Measurements from ENCODE around the gene RNASE11. TPM values are rescaled to one million over a fixed set of nuclear protein-coding genes. Genes with fewer than 3 reads are reported as not detected.

RNASE11 gene
- total and polyA plus RNA-seq, 10 of the 15 experiments (the other 5 are each of a cell fraction or from before 2014, with no cell fraction given): not detected

DNA sequence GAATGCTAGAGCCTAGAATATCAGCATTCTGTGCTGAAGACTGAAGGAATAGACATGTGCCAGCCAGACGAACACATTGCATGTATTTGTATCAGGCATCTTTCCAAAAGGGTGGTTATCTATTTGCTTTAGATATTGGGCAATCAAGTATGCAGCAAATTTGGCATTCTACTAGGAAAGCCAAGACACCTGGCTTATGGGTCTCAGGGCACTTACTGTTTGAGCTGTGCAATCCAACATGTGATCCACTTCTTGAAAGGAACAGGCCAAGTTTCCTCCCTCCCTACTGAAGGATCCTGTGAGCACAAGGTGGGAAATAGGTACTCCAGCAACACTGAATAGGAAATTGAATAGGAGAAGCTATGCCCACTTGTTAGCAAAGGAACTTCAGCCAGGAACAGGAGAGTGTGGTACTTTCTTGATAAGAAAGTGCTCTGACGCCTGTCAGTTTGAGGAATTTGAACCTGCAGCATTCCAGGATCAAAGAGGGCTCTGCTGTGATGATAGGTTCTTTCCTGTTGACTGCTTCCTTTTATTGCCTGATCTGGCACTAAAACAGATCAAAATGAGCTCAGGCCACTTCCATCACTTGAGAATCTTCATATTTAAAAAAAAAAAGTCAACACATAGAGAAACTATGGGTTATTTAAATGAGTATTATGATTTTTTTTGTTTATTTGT lies 33.1 kb upstream of the RNASE11 start (continued):
- TF ChIP-seq CUX1 (IDR thresholded peaks at IDR 0.05; ENCODE audit: insufficient replicate concordance, low read depth, low read length): no peak
- TF ChIP-seq ZNF592 (IDR thresholded peaks at IDR 0.05): no peak
- no peak for TF ChIP-seq EZH2 (IDR thresholded peaks at IDR 0.05; ENCODE audit: borderline replicate concordance, control insufficient read depth, low read depth, low read length)
- TF ChIP-seq IRF3 (IDR thresholded peaks at IDR 0.05): no peak
- TF ChIP-seq RELA (IDR thresholded peaks at IDR 0.05; ENCODE audit: borderline replicate concordance, partially characterized antibody): no peak
- TF ChIP-seq POLR2AphosphoS5 (IDR thresholded peaks at IDR 0.05; ENCODE audit: low read length): no peak
- no peak for TF ChIP-seq SUZ12 (IDR thresholded peaks at IDR 0.05; ENCODE audit: unreplicated experiment)
- no peak for TF ChIP-seq CEBPB (IDR thresholded peaks at IDR 0.05; ENCODE audit: borderline replicate concordance in 1 of 2, low read depth in 2 of 2, low read length in 2 of 2)
- TF ChIP-seq NFXL1 (IDR thresholded peaks at IDR 0.05; ENCODE audit: borderline replicate concordance): no peak
- no peak for TF ChIP-seq ETV6 (conservative IDR thresholded peaks at IDR 0.05 in 1 of 2, IDR thresholded peaks at IDR 0.05 in 1 of 2; ENCODE audit: borderline replicate concordance in 1 of 2, low read depth in 1 of 2)
- no peak for TF ChIP-seq RAD21 (IDR thresholded peaks at IDR 0.05; ENCODE audit: insufficient read depth, low read depth, low read length)
- TF ChIP-seq MYC (IDR thresholded peaks at IDR 0.05; ENCODE audit: insufficient read depth, insufficient read length, insufficient replicate concordance, low read length, severe bottlenecking): no peak
